Natural killer cell (primary cell): Measurements from ENCODE around the gene SPATA31C1. TPM values are rescaled to one million over a fixed set of nuclear protein-coding genes. Genes with fewer than 3 reads are reported as not detected.

Experiments
- ATAC-seq, 3 donors: fragments of 150-1000 bp in 2 of 3; fragments of 200-7000 bp in 1 of 3; cut with Tn5 transposase; 1 replicate in 1 of 3; 2 replicates in 2 of 3; pipeline ENCODE4 v1.10.0; 2021; ENCODE audit warnings: mild to moderate bottlenecking in 2 of 3, moderate library complexity in 2 of 3
- DNase-seq, 2 donors: peaks; one replicate each; pipeline versions ENCODE4 v3.0.0 to v3.0.0-alpha.2; 2013 to 2021; ENCODE audit warnings: mixed read lengths in 1 of 2
- H3K27ac ChIP-seq: one replicate; pipeline ENCODE4 v1.5.1; 2013; ENCODE audit warnings: mild to moderate bottlenecking, low read length
- H3K27me3 ChIP-seq: one replicate; pipeline ENCODE4 v1.6.1; 2013; ENCODE audit warnings: low read length; ENCODE audit not compliant: control insufficient read depth, insufficient read depth
- H3K36me3 ChIP-seq: one replicate; pipeline ENCODE4 v1.6.1; 2013; ENCODE audit warnings: low read length; ENCODE audit not compliant: control insufficient read depth, insufficient read depth
- H3K4me1 ChIP-seq: one replicate; pipeline ENCODE4 v1.6.1; 2013; ENCODE audit warnings: low read length; ENCODE audit not compliant: control insufficient read depth, insufficient read depth
- H3K4me3 ChIP-seq: one replicate; pipeline ENCODE4 v1.5.1; 2013; ENCODE audit warnings: low read length
- H3K9me3 ChIP-seq: one replicate; pipeline ENCODE4 v1.6.1; 2013; ENCODE audit warnings: low read length; ENCODE audit not compliant: control insufficient read depth, insufficient read depth
- H3K27ac Mint-ChIP-seq, 2 donors: one replicate each; pipeline ENCODE4 v1.8.0; 2022; ENCODE audit warnings: mild to moderate bottlenecking in 2 of 2, mixed read lengths in 2 of 2, moderate library complexity in 1 of 2
- H3K27me3 Mint-ChIP-seq, 2 donors: one replicate each; pipeline ENCODE4 v1.8.0; 2022; ENCODE audit warnings: low read depth in 2 of 2, mixed read lengths in 2 of 2
- H3K36me3 Mint-ChIP-seq: one replicate; pipeline ENCODE4 v1.8.0; 2022; ENCODE audit warnings: mixed read lengths
- H3K4me1 Mint-ChIP-seq, 2 donors: one replicate each; pipeline ENCODE4 v1.8.0; 2022; ENCODE audit warnings: mixed read lengths in 2 of 2
- H3K4me3 Mint-ChIP-seq: one replicate; pipeline ENCODE4 v1.8.0; 2022; ENCODE audit warnings: mild to moderate bottlenecking, moderate library complexity, mixed read lengths
- H3K9me3 Mint-ChIP-seq, 2 donors: one replicate each; pipeline ENCODE4 v1.8.0; 2022; ENCODE audit warnings: mixed read lengths in 2 of 2
- WGBS: methylation state at CpG from one replicate; pipeline ENCODE4 v1.1.7; 2013; ENCODE audit warnings: missing lambda C conversion rate; ENCODE audit not compliant: insufficient coverage; 5-methylcytosine and 5-hydroxymethylcytosine counted together
- intact Hi-C: fragments of 100-400 bp; cut with micrococcal nuclease; formaldehyde crosslinking; loops from one replicate; pipeline ENCODE4 v1.14.2; 2022
- total RNA-seq, 4 donors: library from RNA; stranded (reverse); fragments of 120-200 nt in 1 of 4; gene quantifications; one replicate each; pipeline versions ENCODE4 v1.2.3 to v1.2.4, GENCODE V29; 2013 to 2022
- TF ChIP-seq, protein P1 (sequence below): fragments of 200-600 bp; IDR thresholded peaks from one replicate; pipeline ENCODE4 v1.8.0; 2022; ENCODE audit warnings: antibody characterized with exemption

The SPATA31C1 gene
- total RNA-seq, 3 donors from 2014 or later (not counting 1 experiment from before 2014, with no cell fraction given) = not detected

DNA sequence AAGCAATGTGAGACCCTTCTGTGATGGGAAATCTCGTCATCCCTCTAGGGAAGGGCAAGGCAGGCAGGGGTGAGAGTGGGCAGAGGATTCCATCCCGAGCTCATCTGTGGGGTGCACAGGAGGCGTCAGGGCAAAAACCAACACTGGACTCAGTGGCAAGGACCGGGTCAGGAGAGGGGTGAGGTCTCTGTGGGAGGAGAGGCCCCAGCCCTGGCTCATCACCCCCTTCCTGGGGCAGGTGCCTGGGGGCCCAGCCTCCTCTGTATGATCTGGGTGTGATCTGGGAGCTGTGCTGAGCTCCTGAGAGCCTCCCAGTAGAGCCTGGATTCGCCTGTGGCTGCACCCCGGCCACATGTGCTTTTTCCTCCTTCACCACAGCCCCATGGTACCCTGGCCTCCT is 34.5 kb upstream of the SPATA31C1 start:
- Mint-ChIP-seq H3K4me1 (no peaks in the 10 kb centered on the region), H3K27me3 (peaks cover 0 to 12% of the 10 kb centered on the region in 2 donors), H3K4me3 (no peak overlapping the region), H3K9me3 (no peaks in the 10 kb centered on the region), H3K36me3 (no peaks in the 10 kb centered on the region), H3K27ac (no peak overlapping the region)
- no peak for DNase-seq
- no peaks in the 10 kb centered on the region for H3K4me1 ChIP-seq
- TF ChIP-seq, protein P1, sequence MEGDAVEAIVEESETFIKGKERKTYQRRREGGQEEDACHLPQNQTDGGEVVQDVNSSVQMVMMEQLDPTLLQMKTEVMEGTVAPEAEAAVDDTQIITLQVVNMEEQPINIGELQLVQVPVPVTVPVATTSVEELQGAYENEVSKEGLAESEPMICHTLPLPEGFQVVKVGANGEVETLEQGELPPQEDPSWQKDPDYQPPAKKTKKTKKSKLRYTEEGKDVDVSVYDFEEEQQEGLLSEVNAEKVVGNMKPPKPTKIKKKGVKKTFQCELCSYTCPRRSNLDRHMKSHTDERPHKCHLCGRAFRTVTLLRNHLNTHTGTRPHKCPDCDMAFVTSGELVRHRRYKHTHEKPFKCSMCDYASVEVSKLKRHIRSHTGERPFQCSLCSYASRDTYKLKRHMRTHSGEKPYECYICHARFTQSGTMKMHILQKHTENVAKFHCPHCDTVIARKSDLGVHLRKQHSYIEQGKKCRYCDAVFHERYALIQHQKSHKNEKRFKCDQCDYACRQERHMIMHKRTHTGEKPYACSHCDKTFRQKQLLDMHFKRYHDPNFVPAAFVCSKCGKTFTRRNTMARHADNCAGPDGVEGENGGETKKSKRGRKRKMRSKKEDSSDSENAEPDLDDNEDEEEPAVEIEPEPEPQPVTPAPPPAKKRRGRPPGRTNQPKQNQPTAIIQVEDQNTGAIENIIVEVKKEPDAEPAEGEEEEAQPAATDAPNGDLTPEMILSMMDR = no peak
- intact Hi-C loops = no loop called here
- WGBS = 81% methylated on average over 6 of the region's 6 CpGs
- no peaks in the 10 kb centered on the region for H3K27me3 ChIP-seq
- ATAC-seq = no peak
- H3K9me3 ChIP-seq = no peaks in the 10 kb centered on the region
- H3K4me3 ChIP-seq = no peak overlapping the region
- H3K36me3 ChIP-seq = no peaks in the 10 kb centered on the region
- no peak overlapping the region for H3K27ac ChIP-seq

DNA sequence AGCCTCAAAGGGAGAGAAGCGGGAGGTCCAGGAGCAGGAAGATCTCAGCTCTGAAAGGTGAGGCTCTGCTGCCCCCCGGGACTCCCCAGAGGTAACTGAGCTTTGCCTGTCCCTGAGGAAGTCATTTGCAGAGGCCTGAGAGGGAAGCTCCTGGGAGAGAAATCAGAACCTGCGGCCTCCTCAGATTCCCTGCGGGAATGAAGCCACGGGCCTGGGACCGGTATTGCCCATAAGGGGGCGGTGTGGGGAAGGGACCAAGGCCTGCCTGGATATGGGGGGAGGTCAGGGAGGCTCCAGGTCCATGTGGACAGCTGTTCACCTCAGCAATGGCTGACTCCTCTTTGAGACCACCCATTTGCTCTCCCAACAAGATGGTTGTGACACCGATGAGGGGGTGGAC is 33.8 kb upstream of the SPATA31C1 start:
- WGBS = 81% methylated on average over 8 of the region's 8 CpGs
- H3K36me3 Mint-ChIP-seq = no peaks in the 10 kb centered on the region

DNA sequence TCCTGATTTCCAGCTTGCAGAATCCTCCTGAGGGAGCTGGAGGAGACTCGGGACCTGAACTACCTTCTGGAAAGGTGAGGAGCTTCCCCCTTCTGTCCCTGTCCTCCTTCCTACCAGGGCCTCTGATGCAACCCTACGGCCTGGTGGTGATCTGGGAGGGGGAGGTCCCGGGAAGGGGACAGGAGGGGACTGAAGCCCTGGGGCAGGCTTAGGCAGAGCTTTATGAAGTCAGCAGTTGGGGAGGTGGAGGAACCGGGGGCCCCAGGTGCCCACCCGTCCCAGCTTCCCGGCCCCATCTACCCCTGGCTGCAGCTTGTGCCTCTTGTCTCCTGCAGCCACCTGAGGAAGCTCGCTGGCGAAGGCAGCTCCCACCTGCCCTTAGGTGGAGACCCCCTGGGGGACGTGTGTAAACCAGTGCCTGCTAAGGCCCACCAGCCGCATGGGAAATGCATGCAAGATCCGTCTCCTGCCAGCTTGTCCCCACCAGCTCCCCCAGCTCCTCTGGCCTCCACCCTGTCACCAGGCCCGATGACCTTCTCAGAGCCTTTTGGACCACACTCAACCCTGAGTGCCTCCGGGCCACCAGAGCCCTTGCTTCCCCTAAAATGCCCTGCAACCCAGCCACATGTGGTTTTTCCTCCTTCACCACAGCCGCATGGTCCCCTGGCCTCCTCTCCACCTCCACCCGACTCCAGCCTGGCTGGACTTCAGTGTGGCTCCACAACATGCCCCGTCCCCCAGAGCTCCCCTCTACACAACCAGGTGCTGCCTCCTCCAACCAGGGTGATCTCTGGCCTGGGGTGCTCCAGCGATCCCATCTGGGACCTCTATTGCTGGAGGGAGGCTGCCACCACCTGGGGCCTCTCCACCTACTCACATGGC is 32.9 kb upstream of the SPATA31C1 start:
- Histone ChIP-seq H3K27me3 (no peaks in the 10 kb centered on the region), H3K27ac (no peak overlapping the region), H3K4me1 (no peaks in the 10 kb centered on the region), H3K9me3 (no peaks in the 10 kb centered on the region), H3K4me3 (no peak overlapping the region), H3K36me3 (no peaks in the 10 kb centered on the region)
- Mint-ChIP-seq H3K36me3 (no peaks in the 10 kb centered on the region), H3K4me3 (no peak overlapping the region), H3K27ac (no peak overlapping the region), H3K9me3 (no peaks in the 10 kb centered on the region), H3K4me1 (no peaks in the 10 kb centered on the region), H3K27me3 (peaks cover 0 to 8% of the 10 kb centered on the region in 2 donors)
- TF ChIP-seq, protein P1 = no peak
- WGBS = 88% methylated on average over 17 of the region's 17 CpGs
- intact Hi-C loops = no loop called here
- DNase-seq (no peak), ATAC-seq (no peak)

More for the DNA sequence above, 33.8 kb upstream of the SPATA31C1 start:
- H3K27ac ChIP-seq = no peak overlapping the region
- no peaks in the 10 kb centered on the region for H3K4me1 ChIP-seq
- peaks cover 0 to 10% of the 10 kb centered on the region in 2 donors for H3K27me3 Mint-ChIP-seq
- H3K36me3 ChIP-seq = no peaks in the 10 kb centered on the region
- ATAC-seq (no peak), DNase-seq (no peak)
- TF ChIP-seq, protein P1 = no peak
- H3K27ac Mint-ChIP-seq = no peak overlapping the region
- H3K27me3 ChIP-seq = no peaks in the 10 kb centered on the region
- H3K4me1 Mint-ChIP-seq = no peaks in the 10 kb centered on the region
- H3K4me3 Mint-ChIP-seq = no peak overlapping the region
- intact Hi-C loops = no loop called here
- no peaks in the 10 kb centered on the region for H3K9me3 ChIP-seq
- no peaks in the 10 kb centered on the region for H3K9me3 Mint-ChIP-seq
- no peak overlapping the region for H3K4me3 ChIP-seq
